Gastrocnemius medialis (tissue), 4 donors: Measurements from ENCODE around the gene QSOX2. TPM values are rescaled to one million over a fixed set of nuclear protein-coding genes. Genes with fewer than 3 reads are reported as not detected.

Experiments used
- ATAC-seq, 2 donors: fragments of 150-250 bp; one replicate each; pipeline ENCODE4 v1.9.1; 2016
- DNase-seq, 2 donors: peaks; one replicate each; pipeline ENCODE4 v3.0.0-alpha.2; 2019
- H3K27ac ChIP-seq, 4 donors: fragments of 200-600 bp; sonication (generic); 1 replicate in 1 of 4; 2 replicates in 3 of 4; pipeline ENCODE4 v1.5.1; 2016 to 2018; ENCODE audit warnings: mild to moderate bottlenecking in 2 of 4, moderate library complexity in 1 of 4
- H3K27me3 ChIP-seq, 3 donors: fragments of 200-600 bp; sonication (generic) in 2 of 3; 1 replicate in 1 of 3; 2 replicates in 2 of 3; pipeline versions ENCODE4 v1.5.1 to v1.6.0; 2016 to 2019; ENCODE audit warnings: mild to moderate bottlenecking in 1 of 3, moderate library complexity in 1 of 3
- H3K36me3 ChIP-seq, 2 donors: fragments of 200-600 bp; sonication (generic) in 1 of 2; one replicate each; pipeline ENCODE4 v1.5.1; 2017 to 2018
- H3K4me1 ChIP-seq, 2 donors: fragments of 200-600 bp; sonication (generic) in 1 of 2; one replicate each; pipeline ENCODE4 v1.5.1; 2016 to 2017; ENCODE audit warnings: mild to moderate bottlenecking in 2 of 2
- H3K4me3 ChIP-seq, 4 donors: fragments of 200-600 bp; sonication (generic) in 3 of 4; 1 replicate in 1 of 4; 2 replicates in 3 of 4; pipeline ENCODE4 v1.5.1; 2016 to 2019; ENCODE audit warnings: mild to moderate bottlenecking in 2 of 4
- H3K9me3 ChIP-seq, 3 donors: fragments of 200-600 bp; sonication (generic) in 2 of 3; 1 replicate in 1 of 3; 2 replicates in 2 of 3; pipeline ENCODE4 v1.5.1; 2016 to 2019
- CTCF ChIP-seq, 5 experiments: fragments of 450-650 bp in 3 of 5; fragments of 200-600 bp in 2 of 5; sonication (generic) in 2 of 5; IDR thresholded peaks in 4 of 5; conservative IDR thresholded peaks in 1 of 5; 1 replicate in 4 of 5; 2 replicates in 1 of 5; pipeline ENCODE4 v1.5.1; 2016 to 2019; ENCODE audit warnings: antibody characterized with exemption in 5 of 5, mild to moderate bottlenecking in 3 of 5, moderate library complexity in 3 of 5
- POLR2A ChIP-seq, 2 donors: fragments of 450-650 bp; IDR thresholded peaks; one replicate each; pipeline ENCODE4 v1.6.1; 2017; ENCODE audit warnings: antibody characterized with exemption in 2 of 2, mild to moderate bottlenecking in 2 of 2, moderate library complexity in 2 of 2
- in situ Hi-C, 4 donors: fragments of 200-750 bp; cut with MboI; loops; one replicate each; pipeline versions ENCODE4 v1.15.0 to v1.8.0; 2017; ENCODE audit warnings: low sequenced_read_pairs in 4 of 4
- intact Hi-C: fragments of 100-400 bp; cut with DNase I; formaldehyde crosslinking; loops from one replicate; pipeline ENCODE4 v1.15.1; 2023; ENCODE audit warnings: low total_unique reads
- total RNA-seq, 4 donors: library from RNA; depleted of rRNA; stranded (reverse); fragments of >200 nt; gene quantifications; one replicate each; pipeline versions ENCODE4 v1.1.0 to v1.2.3, GENCODE V29; 2016

Gene QSOX2
- total RNA-seq, 4 donors from 2014 or later, result 3.3 to 5.8 (median 5.2) TPM

- no peak for TF ChIP-seq CTCF (IDR thresholded peaks at IDR 0.05 in 4 of 5, conservative IDR thresholded peaks at IDR 0.05 in 1 of 5)
- no peak for TF ChIP-seq POLR2A (IDR thresholded peaks at IDR 0.05)
- in situ Hi-C loops (loop anchor here in 1 of 4 donors (25.0 kb wide), 1 partner anchor 131 kb away; no protein-coding TSS in a partner anchor), intact Hi-C loops (no loop called here)
- Histone ChIP-seq H3K4me1 (no peaks in the 10 kb centered on the region), H3K4me3 (no peak overlapping the region), H3K27me3 (peaks cover 12 to 37% (median 28%) of the 10 kb centered on the region in 3 donors), H3K36me3 (no peaks in the 10 kb centered on the region), H3K9me3 (no peaks in the 10 kb centered on the region), H3K27ac (no peak overlapping the region)
- no peak for ATAC-seq
- DNase-seq, result no peak
Measured at GRCh38 chr9:136292591-136293448, 47.2 kb upstream of the QSOX2 start.

- H3K27me3 ChIP-seq, result peaks cover 15 to 44% (median 35%) of the 10 kb centered on the region in 3 donors
- no peak for ATAC-seq
Measured at GRCh38 chr9:136292026-136292538, 46.5 kb upstream of the QSOX2 start.

GRCh38 chr9:136291306-136292025 is 45.9 kb upstream of the QSOX2 start:
- no peaks in the 10 kb centered on the region for H3K4me1 ChIP-seq
- peaks cover 20 to 47% (median 35%) of the 10 kb centered on the region in 3 donors for H3K27me3 ChIP-seq
- no peak overlapping the region for H3K27ac ChIP-seq
- H3K4me3 ChIP-seq, result no peak overlapping the region
- H3K9me3 ChIP-seq, result no peaks in the 10 kb centered on the region
- in situ Hi-C loops, result loop anchor here in 1 of 4 donors (25.0 kb wide), 1 partner anchor 129 kb away; no protein-coding TSS in a partner anchor
- DNase-seq, result no peak
- intact Hi-C loops, result no loop called here
- no peak for TF ChIP-seq POLR2A (IDR thresholded peaks at IDR 0.05)
- no peak for TF ChIP-seq CTCF (IDR thresholded peaks at IDR 0.05 in 4 of 5, conservative IDR thresholded peaks at IDR 0.05 in 1 of 5)
- no peaks in the 10 kb centered on the region for H3K36me3 ChIP-seq
- no peak for ATAC-seq

More at GRCh38 chr9:136292026-136292538, 46.5 kb upstream of the QSOX2 start:
- intact Hi-C loops (no loop called here), in situ Hi-C loops (loop anchor here in 1 of 4 donors (25.0 kb wide), 1 partner anchor 130 kb away; no protein-coding TSS in a partner anchor)
- DNase-seq, result no peak
- Histone ChIP-seq H3K27ac (no peak overlapping the region), H3K4me1 (no peaks in the 10 kb centered on the region), H3K9me3 (no peaks in the 10 kb centered on the region), H3K36me3 (no peaks in the 10 kb centered on the region), H3K4me3 (no peak overlapping the region)
- TF ChIP-seq CTCF (IDR thresholded peaks at IDR 0.05 in 4 of 5, conservative IDR thresholded peaks at IDR 0.05 in 1 of 5), result no peak
- no peak for TF ChIP-seq POLR2A (IDR thresholded peaks at IDR 0.05)

- Histone ChIP-seq H3K4me3 (no peak overlapping the region), H3K9me3 (no peaks in the 10 kb centered on the region), H3K4me1 (no peaks in the 10 kb centered on the region), H3K27ac (no peak overlapping the region), H3K27me3 (peaks cover 14 to 41% (median 29%) of the 10 kb centered on the region in 3 donors), H3K36me3 (no peaks in the 10 kb centered on the region)
- intact Hi-C loops (no loop called here), in situ Hi-C loops (loop anchor here in 1 of 4 donors (25.0 kb wide), 1 partner anchor 128 kb away; no protein-coding TSS in a partner anchor)
- TF ChIP-seq POLR2A (IDR thresholded peaks at IDR 0.05) (no peak), CTCF (IDR thresholded peaks at IDR 0.05 in 4 of 5, conservative IDR thresholded peaks at IDR 0.05 in 1 of 5) (no peak)
- DNase-seq (no peak), ATAC-seq (no peak)
Measured at GRCh38 chr9:136290508-136291000, 44.9 kb upstream of the QSOX2 start.
